Stimulated activated CD8-positive, alpha-beta memory T cell treated with anti-CD3 and anti-CD28 coated beads, Interleukin-12 subunit alpha, Interleukin-12 subunit beta, amount 100 ng/mL, for 1 hour (primary cell): ENCODE results near the gene SLC17A2.

Experiments
- DNase-seq: peaks from one replicate; pipeline ENCODE4 v3.0.0-alpha.2; 2020; ENCODE audit warnings: low read depth

Gene SLC17A2

DNA sequence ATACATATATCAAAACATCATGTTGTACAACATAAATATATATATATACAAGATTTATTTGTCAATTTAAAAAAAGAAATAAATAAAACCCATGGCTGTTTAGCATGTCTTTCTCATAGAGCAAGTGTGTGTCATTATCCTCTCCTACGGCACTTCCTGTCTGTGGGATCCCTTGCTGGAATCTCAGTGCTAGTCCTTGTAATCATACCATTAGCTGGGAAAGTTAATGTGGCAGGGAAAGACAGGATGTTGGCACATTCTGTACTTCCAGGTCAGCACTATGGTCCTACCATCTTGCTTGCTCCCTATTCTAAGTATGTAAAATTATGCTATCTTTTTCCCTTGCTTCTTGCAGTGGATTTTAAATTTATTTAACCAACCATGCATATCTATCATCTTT, 47.0 kb downstream of the SLC17A2 start:
- DNase-seq, result no peak

DNA sequence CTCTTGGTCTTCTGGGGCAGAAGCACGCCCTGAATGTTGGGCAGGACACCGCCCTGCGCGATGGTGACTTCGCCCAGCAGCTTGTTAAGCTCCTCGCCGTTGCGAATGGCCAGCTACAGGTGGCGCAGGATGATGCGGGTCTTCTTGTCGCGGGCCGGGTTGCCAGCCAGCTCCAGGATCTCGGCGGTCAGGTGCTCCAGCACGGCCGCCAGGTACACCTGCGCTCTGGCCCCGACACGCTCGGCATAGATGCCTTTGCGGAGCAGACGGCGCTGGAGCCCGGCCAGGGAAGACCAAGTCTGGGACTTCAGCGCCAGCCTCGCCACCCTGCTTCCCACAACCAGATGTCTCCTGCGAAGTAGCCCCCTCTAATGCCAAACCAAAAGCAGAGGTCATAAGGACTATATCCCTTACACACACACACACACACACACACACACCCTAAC, 48.4 kb downstream of the SLC17A2 start:
- no peak for DNase-seq

DNA sequence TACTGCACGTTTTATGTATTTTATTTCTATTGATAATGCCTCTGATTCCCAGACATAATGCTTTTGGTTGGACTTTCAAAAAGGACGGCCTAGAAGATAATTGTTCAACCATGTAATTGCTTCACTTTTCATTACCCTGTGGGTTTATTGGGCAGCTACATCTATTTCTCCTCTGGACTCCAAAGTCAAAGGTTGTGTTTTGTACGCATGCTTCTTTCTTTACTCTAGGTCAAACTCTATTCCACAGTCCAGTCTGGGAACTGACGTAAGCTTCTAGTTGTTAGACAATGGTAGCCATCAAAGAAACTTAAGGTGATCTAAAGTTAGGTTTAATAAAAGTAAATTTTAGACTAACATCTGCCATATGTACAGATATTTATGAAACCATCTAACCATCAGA, 49.9 kb downstream of the SLC17A2 start:
- DNase-seq, result no peak

DNA sequence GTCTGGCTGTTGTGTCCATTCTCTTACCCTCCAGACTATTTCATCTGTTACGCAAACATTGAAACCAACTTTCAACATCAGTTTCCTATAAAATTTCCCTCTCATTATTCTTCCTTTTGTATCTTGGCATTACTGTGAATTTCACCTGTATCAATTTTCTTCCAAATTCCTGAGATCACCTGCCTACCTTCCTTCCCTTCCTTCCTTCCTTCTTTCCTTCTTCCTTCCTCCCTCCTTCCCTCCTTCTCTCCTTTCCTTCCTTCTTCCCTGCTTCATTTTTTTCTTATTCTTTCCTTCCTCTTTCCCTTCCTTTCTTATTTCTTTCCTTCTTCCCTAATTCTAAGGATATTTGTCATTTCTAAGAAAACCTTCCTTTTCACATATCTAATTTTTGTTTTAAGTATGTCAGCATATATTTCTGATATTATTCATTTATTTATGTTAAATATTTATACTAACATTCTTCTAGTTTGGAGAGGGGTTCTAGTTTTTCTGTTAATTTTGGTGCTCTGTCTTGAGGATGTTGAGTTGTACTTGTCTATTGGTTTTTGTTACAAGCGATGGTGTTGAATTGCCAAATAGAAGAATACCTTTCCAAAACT, 51.7 kb downstream of the SLC17A2 start:
- no peak for DNase-seq

DNA sequence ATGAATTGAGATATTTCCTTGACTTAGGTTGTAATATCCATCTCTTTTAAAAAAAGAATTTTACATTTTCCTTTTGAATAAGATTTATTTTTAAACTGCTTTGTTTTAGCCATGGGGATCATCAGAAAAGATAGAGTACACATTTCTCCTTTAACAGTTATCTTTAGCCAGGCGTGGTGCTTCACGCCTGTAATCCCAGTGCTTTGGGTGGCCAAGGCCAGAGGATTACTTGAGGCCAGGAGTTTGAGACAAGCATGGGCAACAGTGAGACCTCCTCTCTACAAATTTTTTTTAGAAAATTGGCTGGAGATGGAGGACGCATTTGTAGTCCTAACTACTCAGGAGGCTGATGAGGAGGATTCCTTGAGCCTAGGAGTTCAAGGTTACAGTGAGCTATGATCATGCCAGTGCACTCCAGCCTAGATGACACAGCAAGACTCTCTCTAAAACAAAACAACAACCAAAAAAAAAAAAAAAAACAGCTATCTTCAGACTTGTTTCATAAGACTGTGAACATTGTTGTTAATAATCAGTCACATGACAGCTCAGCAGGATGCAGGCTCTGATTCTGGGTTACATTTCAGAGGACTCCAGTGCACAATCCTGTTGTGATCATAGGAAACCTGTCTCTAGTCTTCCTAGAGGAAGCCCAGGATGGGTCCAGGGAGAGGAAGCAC, 54.4 kb downstream of the SLC17A2 start:
- no peak for DNase-seq

DNA sequence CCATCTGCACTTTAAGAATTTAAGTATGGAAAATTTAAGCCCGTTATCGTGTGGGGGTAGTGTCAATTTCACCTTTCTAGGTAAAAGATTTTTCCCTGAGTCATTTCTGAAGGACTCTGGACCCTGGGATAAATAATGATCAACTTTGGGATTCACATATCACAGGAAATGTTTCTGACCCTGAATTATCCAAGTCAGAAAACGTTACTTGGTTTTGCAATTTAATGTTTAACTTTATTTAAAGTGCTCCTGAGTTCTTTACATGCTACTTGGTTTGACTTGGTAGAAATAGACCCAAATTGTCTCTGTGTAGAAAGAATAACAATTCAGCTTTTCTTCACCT, 55.0 kb downstream of the SLC17A2 start:
- DNase-seq, result no peak

DNA sequence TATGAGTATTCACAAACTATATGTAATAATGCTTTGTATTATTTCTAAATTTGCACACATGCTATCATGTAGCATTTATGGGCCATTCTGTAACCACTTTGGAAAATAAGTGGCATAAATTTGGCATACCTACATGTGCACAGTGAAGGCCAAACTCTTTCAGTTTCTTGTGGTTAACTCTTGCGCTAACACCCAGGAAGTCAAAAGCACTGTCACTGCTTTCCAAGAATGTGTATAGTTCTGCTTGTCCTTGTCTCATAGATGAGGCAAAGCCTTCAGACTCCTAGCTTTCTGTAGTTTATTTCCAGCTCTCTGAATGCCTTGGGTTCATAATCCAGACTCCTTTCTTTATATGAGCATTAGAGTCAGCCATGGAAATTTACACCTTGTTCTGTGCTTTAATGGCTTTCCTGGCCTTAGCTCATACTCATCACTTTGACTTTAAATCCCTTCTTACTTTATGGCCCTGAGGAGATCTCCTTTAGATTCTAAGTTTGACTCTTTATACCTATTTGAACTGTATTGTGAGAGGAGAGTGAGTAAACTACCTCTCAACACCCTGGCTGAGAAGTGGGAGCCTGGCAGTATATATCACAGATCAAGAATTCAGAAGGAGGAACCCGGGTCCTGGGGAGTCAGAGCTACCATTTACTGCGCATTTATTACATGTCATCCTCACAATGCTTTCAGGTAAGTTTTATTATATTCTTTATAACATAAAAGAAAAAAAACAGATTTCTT, 55.5 kb downstream of the SLC17A2 start:
- no peak for DNase-seq

DNA sequence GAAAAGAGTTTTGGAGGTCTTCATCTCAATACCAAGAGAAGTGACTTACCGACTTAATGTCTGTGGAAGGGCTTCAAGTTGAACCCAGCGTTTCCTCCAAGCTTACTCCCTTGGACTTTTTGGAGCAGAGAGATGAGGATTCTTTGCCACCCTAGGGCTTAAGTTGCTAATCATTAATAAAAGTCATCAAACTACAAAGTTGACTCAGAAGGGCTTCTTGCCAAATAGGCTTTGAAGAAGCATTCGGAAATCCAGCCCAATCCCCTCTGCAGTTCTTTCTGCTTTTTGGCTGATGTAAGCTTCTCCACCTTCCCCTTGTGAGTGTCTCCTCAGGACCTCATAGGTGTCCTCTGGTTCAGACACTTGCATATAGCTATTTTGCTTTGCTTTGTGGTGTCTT, 56.4 kb downstream of the SLC17A2 start, which contains the start of gene SLC17A3:
Gene SLC17A3, minus strand, starts transcription at position 126 of the 400 bp plus-strand sequence. CDS start 5,856 bp downstream, outside the sequence.
- DNase-seq, result no peak

DNA sequence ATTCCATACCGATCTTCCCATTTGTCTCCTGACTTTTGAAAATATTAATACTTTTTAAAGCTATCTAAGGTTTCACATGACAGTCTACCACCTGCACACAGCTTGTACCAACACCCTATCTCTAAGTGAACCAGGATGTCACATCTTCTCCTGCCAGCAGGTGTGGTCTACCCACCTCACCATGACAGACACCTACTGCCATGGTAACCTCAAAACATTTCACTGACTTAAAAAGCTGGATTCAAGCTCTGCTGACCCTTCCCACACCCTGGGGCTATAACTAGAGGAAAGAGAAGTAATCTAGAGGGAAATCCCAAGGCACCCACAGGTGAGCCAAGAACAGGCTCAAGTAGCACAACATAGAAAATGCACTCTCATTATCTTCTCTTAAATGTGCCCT, 57.7 kb downstream of the SLC17A2 start:
- DNase-seq, result no peak

DNA sequence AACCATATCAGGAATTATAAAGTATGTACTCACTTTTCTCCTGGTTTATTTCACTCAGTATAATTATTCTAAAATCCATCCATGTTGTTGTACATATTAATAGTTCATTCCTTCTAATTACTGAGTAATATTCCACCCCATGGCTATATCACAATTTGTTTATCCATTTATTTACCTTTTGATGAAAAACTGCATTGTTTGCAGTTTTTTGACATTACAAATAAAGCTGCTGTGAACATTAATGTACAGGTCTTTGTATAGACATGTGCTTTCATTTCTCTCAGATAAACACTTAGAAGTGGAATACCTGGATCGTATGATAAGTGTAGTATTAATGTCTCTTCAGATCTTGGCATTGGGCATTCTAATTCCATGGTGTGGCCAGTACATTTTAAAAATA, 60.7 kb downstream of the SLC17A2 start:
- DNase-seq, result no peak

DNA sequence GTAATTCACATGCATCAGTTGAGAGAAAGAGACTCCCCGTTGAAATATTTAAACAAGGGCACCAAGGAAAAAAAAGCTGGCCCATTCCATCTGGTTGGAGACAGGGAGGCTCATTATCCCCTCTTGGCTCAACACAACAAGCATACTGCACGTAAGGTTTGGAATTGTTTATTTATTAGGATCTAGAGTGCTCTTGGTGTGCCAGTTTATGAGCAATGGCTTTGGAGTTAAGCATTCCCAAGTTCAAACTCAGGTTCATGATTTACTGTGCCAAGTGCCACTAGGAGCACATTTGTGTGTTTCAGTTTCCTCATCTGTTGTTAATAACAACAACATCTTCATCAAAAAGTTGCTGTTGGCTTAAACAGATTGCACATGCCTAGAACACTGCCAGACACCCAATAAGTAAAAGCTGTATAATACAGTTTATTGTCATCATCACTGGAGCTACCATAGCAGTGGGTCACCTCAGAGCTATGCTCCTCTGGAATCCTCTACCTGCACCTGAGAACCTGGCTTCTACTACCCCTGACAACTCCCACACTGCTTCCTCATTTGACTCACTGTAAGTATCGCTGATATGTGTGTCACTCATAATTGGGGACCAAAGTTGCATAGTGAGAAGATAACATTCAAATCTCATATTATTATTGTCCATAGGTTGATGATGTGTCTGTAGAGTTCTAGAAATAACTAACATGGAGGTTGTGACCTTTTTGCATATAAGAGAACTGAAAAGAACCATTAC, 61.9 kb downstream of the SLC17A2 start:
- no peak for DNase-seq

DNA sequence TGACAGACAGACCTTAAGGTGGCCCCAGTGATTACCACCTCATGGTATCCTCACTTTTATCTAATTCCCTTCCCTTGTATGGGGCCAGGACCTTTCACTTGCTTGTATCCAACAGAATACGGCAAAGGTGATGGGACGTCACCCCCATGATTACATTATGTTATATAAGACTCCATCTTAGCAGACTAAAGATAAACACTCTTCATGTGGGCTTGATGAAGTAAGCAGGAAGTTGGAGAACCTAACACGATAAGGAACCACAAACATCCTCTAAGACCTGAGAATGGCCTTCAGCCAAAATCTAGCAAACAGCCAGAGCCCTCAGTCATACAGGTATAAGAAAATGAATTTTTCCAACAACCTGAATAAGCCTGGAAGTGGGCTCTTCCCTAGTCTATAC, 64.5 kb downstream of the SLC17A2 start:
- no peak for DNase-seq

DNA sequence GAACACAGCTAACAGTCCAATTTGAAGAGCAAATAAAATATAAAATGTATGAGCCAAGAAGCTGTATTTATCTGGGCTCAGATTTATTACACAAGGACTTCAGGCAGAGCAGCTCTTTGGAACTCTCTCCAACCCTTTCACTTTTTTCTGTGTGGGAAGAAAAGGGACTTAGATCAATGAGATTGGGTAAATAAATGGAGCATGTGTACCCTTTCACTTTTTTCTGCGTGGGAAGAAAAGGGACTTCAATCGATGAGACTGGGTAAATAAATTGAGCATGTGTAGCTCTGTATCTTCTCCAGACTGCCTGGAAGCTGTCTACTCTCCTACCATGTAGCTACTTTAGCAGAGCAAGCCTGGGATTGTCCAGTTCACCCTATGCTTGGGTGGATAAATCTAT, 67.1 kb downstream of the SLC17A2 start:
- no peak for DNase-seq
